Activated CD4-positive, alpha-beta T cell treated with anti-CD3 and anti-CD28 coated beads, Interleukin-2, amount 10 ng/mL, durations not matched to agents 24 days and 14 days (primary cell): ENCODE results near the gene REPS2. TPM values are rescaled to one million over a fixed set of nuclear protein-coding genes. Genes with fewer than 3 reads are reported as not detected.

Experiments used
- DNase-seq: peaks from one replicate; pipeline ENCODE4 v3.0.0; 2022
- H3K27ac Mint-ChIP-seq: one replicate; pipeline ENCODE4 v1.8.0; 2022; ENCODE audit warnings: mild to moderate bottlenecking, mixed read lengths
- H3K27me3 Mint-ChIP-seq: one replicate; pipeline ENCODE4 v1.8.0; 2022; ENCODE audit warnings: mixed read lengths
- H3K36me3 Mint-ChIP-seq: one replicate; pipeline ENCODE4 v1.8.0; 2022; ENCODE audit warnings: low read depth, mild to moderate bottlenecking, mixed read lengths
- H3K4me1 Mint-ChIP-seq: one replicate; pipeline ENCODE4 v1.8.0; 2021; ENCODE audit warnings: mixed read lengths
- H3K4me3 Mint-ChIP-seq: one replicate; pipeline ENCODE4 v1.8.0; 2022; ENCODE audit warnings: mild to moderate bottlenecking, moderate library complexity, mixed read lengths
- H3K9me3 Mint-ChIP-seq: one replicate; pipeline ENCODE4 v1.8.0; 2021; ENCODE audit warnings: mixed read lengths
- intact Hi-C: fragments of 100-400 bp; cut with micrococcal nuclease; formaldehyde crosslinking; loops from one replicate; pipeline ENCODE4 v1.15.1; 2023
- total RNA-seq: library from RNA; stranded (reverse); gene quantifications from 2 replicates; pipeline ENCODE4 v1.2.3, GENCODE V29; 2022

Gene REPS2
- total RNA-seq, 1 donor from 2014 or later = not detected

- no peak overlapping the region for H3K4me3 Mint-ChIP-seq
- intact Hi-C loops = no loop called here
- H3K36me3 Mint-ChIP-seq = no peaks in the 10 kb centered on the region
- DNase-seq = no peak
- no peaks in the 10 kb centered on the region for H3K4me1 Mint-ChIP-seq
- no peak overlapping the region for H3K27ac Mint-ChIP-seq
- H3K27me3 Mint-ChIP-seq = no peaks in the 10 kb centered on the region
- H3K9me3 Mint-ChIP-seq = no peaks in the 10 kb centered on the region
Measured at GRCh38 chrX:16997313-16997712, 50.9 kb downstream of the REPS2 start.

GRCh38 chrX:16999275-16999674 is 52.8 kb downstream of the REPS2 start:
- peaks cover 3% of the 10 kb centered on the region for H3K4me1 Mint-ChIP-seq
- DNase-seq = no peak
- no peak overlapping the region for H3K4me3 Mint-ChIP-seq
- H3K9me3 Mint-ChIP-seq = no peaks in the 10 kb centered on the region
- peaks cover 3% of the 10 kb centered on the region for H3K27me3 Mint-ChIP-seq
- H3K36me3 Mint-ChIP-seq = no peaks in the 10 kb centered on the region
- no peak overlapping the region for H3K27ac Mint-ChIP-seq
- intact Hi-C loops = no loop called here

GRCh38 chrX:17000751-17001150 is 54.3 kb downstream of the REPS2 start:
- H3K27ac Mint-ChIP-seq = no peak overlapping the region
- intact Hi-C loops = no loop called here
- peaks cover 3% of the 10 kb centered on the region for H3K4me1 Mint-ChIP-seq
- DNase-seq = no peak
- H3K36me3 Mint-ChIP-seq = no peaks in the 10 kb centered on the region
- H3K27me3 Mint-ChIP-seq = peaks cover 5% of the 10 kb centered on the region
- H3K9me3 Mint-ChIP-seq = no peaks in the 10 kb centered on the region
- no peak overlapping the region for H3K4me3 Mint-ChIP-seq

- peaks cover 6% of the 10 kb centered on the region for H3K27me3 Mint-ChIP-seq
- H3K4me3 Mint-ChIP-seq = no peak overlapping the region
- peaks cover 3% of the 10 kb centered on the region for H3K4me1 Mint-ChIP-seq
- no peak for DNase-seq
- intact Hi-C loops = no loop called here
- H3K36me3 Mint-ChIP-seq = no peaks in the 10 kb centered on the region
- H3K27ac Mint-ChIP-seq = no peak overlapping the region
- H3K9me3 Mint-ChIP-seq = no peaks in the 10 kb centered on the region
Measured at GRCh38 chrX:17005712-17006368, 59.4 kb downstream of the REPS2 start.

GRCh38 chrX:17007134-17007768 is 60.8 kb downstream of the REPS2 start:
- H3K4me1 Mint-ChIP-seq = peaks cover 3% of the 10 kb centered on the region
- no peak overlapping the region for H3K27ac Mint-ChIP-seq
- intact Hi-C loops = no loop called here
- H3K27me3 Mint-ChIP-seq = peaks cover 6% of the 10 kb centered on the region
- H3K4me3 Mint-ChIP-seq = no peak overlapping the region
- H3K36me3 Mint-ChIP-seq = no peaks in the 10 kb centered on the region
- H3K9me3 Mint-ChIP-seq = no peaks in the 10 kb centered on the region
- DNase-seq = no peak

- DNase-seq = no peak
- no peaks in the 10 kb centered on the region for H3K9me3 Mint-ChIP-seq
- no peaks in the 10 kb centered on the region for H3K36me3 Mint-ChIP-seq
- H3K4me1 Mint-ChIP-seq = no peaks in the 10 kb centered on the region
- H3K4me3 Mint-ChIP-seq = no peak overlapping the region
- H3K27me3 Mint-ChIP-seq = peaks cover 3% of the 10 kb centered on the region
- intact Hi-C loops = no loop called here
- no peak overlapping the region for H3K27ac Mint-ChIP-seq
Measured at GRCh38 chrX:17009856-17010625, 63.6 kb downstream of the REPS2 start.

GRCh38 chrX:17012465-17012864 is 66.0 kb downstream of the REPS2 start:
- peaks cover 2% of the 10 kb centered on the region for H3K27me3 Mint-ChIP-seq
- H3K36me3 Mint-ChIP-seq = no peaks in the 10 kb centered on the region
- no peaks in the 10 kb centered on the region for H3K4me1 Mint-ChIP-seq
- H3K4me3 Mint-ChIP-seq = no peak overlapping the region
- H3K9me3 Mint-ChIP-seq = no peaks in the 10 kb centered on the region
- no peak for DNase-seq
- H3K27ac Mint-ChIP-seq = no peak overlapping the region
- intact Hi-C loops = no loop called here

GRCh38 chrX:17014216-17014615 is 67.8 kb downstream of the REPS2 start:
- no peak for DNase-seq
- Mint-ChIP-seq H3K27ac (no peak overlapping the region), H3K9me3 (no peaks in the 10 kb centered on the region), H3K4me1 (no peaks in the 10 kb centered on the region), H3K4me3 (no peak overlapping the region), H3K27me3 (peaks cover 2% of the 10 kb centered on the region), H3K36me3 (no peaks in the 10 kb centered on the region)
- intact Hi-C loops = no loop called here

GRCh38 chrX:17017134-17017533 is 70.7 kb downstream of the REPS2 start:
- H3K4me1 Mint-ChIP-seq = no peaks in the 10 kb centered on the region
- H3K27ac Mint-ChIP-seq = no peak overlapping the region
- intact Hi-C loops = no loop called here
- no peaks in the 10 kb centered on the region for H3K27me3 Mint-ChIP-seq
- H3K4me3 Mint-ChIP-seq = no peak overlapping the region
- no peak for DNase-seq
- no peaks in the 10 kb centered on the region for H3K36me3 Mint-ChIP-seq
- no peaks in the 10 kb centered on the region for H3K9me3 Mint-ChIP-seq

- Mint-ChIP-seq H3K4me3 (no peak overlapping the region), H3K36me3 (no peaks in the 10 kb centered on the region)
- DNase-seq = no peak
Measured at GRCh38 chrX:17020356-17020755, 73.9 kb downstream of the REPS2 start.

GRCh38 chrX:17020851-17021821 is 74.7 kb downstream of the REPS2 start:
- no peak overlapping the region for H3K4me3 Mint-ChIP-seq
- no peaks in the 10 kb centered on the region for H3K4me1 Mint-ChIP-seq
- no peaks in the 10 kb centered on the region for H3K27me3 Mint-ChIP-seq
- no peak overlapping the region for H3K27ac Mint-ChIP-seq
- DNase-seq = no peak
- H3K9me3 Mint-ChIP-seq = no peaks in the 10 kb centered on the region
- intact Hi-C loops = no loop called here
- no peaks in the 10 kb centered on the region for H3K36me3 Mint-ChIP-seq

More at GRCh38 chrX:17020356-17020755, 73.9 kb downstream of the REPS2 start:
- no peaks in the 10 kb centered on the region for H3K4me1 Mint-ChIP-seq
- no peaks in the 10 kb centered on the region for H3K27me3 Mint-ChIP-seq
- H3K27ac Mint-ChIP-seq = no peak overlapping the region
- intact Hi-C loops = no loop called here
- no peaks in the 10 kb centered on the region for H3K9me3 Mint-ChIP-seq

- Mint-ChIP-seq H3K27me3 (no peaks in the 10 kb centered on the region), H3K4me3 (no peak overlapping the region), H3K36me3 (no peaks in the 10 kb centered on the region), H3K9me3 (no peaks in the 10 kb centered on the region), H3K27ac (no peak overlapping the region), H3K4me1 (no peaks in the 10 kb centered on the region)
- no peak for DNase-seq
- intact Hi-C loops = no loop called here
Measured at GRCh38 chrX:17021851-17022604, 75.6 kb downstream of the REPS2 start.

- H3K4me1 Mint-ChIP-seq = no peaks in the 10 kb centered on the region
- no peaks in the 10 kb centered on the region for H3K9me3 Mint-ChIP-seq
- intact Hi-C loops = no loop called here
- DNase-seq = no peak
- no peak overlapping the region for H3K4me3 Mint-ChIP-seq
- no peak overlapping the region for H3K27ac Mint-ChIP-seq
- H3K36me3 Mint-ChIP-seq = no peaks in the 10 kb centered on the region
- no peaks in the 10 kb centered on the region for H3K27me3 Mint-ChIP-seq
Measured at GRCh38 chrX:17023661-17024060, 77.2 kb downstream of the REPS2 start.
